A549 (cell line): ENCODE results near the gene BNC1. TPM values are rescaled to one million over a fixed set of nuclear protein-coding genes. Genes with fewer than 3 reads are reported as not detected.

ENCODE experiments used
- ATAC-seq, 2 experiments: fragments of 200-7000 bp in 1 of 2; fragments of >200 bp in 1 of 2; cut with Nextera tagmentation in 1 of 2; cut with Tn5 transposase in 1 of 2; 3 replicates each; pipeline versions ENCODE4 v1.8.0 to v1.9.1; 2018 to 2020; ENCODE audit warnings: mild to moderate bottlenecking in 1 of 2, moderate library complexity in 1 of 2
- CTCF ChIA-PET: fragments of 300-600 bp; sonication (Branson Sonifier 250); formaldehyde crosslinking; extraction: SDS; loops from one replicate; lab custom pipeline; 2021; ENCODE audit warnings: antibody characterized with exemption, inconsistent platforms; lab: Yijun Ruan, JAX
- POLR2A ChIA-PET: fragments of 350-600 bp; formaldehyde crosslinking; extraction: SDS; loops from one replicate; lab custom pipeline; 2021; ENCODE audit warnings: antibody characterized with exemption, inconsistent platforms; lab: Yijun Ruan, JAX
- DNase-seq, 2 experiments: peaks; one replicate each; pipeline versions ENCODE4 v3.0.0 to v3.0.0-alpha.2; 2011 to 2016; ENCODE audit warnings: low read depth in 1 of 2, low spot score in 1 of 2
- FAIRE-seq: peaks from 2 replicates; lab custom pipeline; 2011; peaks lifted over from hg19 to GRCh38; lab: Jason Lieb, UNC
- H3K27ac ChIP-seq, 2 experiments: fragments of >200 bp; sonication (Bioruptor Twin); formaldehyde crosslinking; 3 replicates each; pipeline ENCODE4 v1.5.1; 2016 to 2017
- H3K4me1 ChIP-seq: fragments of >200 bp; sonication (Bioruptor Twin); formaldehyde crosslinking; 3 replicates; pipeline ENCODE4 v1.6.1; 2016
- H3K4me2 ChIP-seq: fragments of >200 bp; sonication (Bioruptor Twin); formaldehyde crosslinking; 3 replicates; pipeline ENCODE4 v1.6.1; 2016
- H3K4me3 ChIP-seq: fragments of >200 bp; sonication (Bioruptor Twin); formaldehyde crosslinking; 3 replicates; pipeline ENCODE4 v1.5.1; 2016
- H3K9me3 ChIP-seq: fragments of >200 bp; sonication (Bioruptor Twin); formaldehyde crosslinking; 3 replicates; pipeline ENCODE4 v1.6.1; 2016
- BHLHE40 ChIP-seq: IDR thresholded peaks from 2 replicates; pipeline ENCODE4 v1.6.1; 2012; ENCODE audit warnings: low read depth, low read length, inconsistent platforms
- CEBPB ChIP-seq, 2 experiments: fragments of >200 bp in 1 of 2; sonication (Bioruptor Twin) in 1 of 2; formaldehyde crosslinking in 1 of 2; IDR thresholded peaks; 2 replicates each; pipeline ENCODE4 v1.6.1; 2012 to 2016
- CHD4 ChIP-seq: fragments of 200-600 bp; sonication (generic); IDR thresholded peaks from 2 replicates; pipeline ENCODE4 v1.6.1; 2016; ENCODE audit warnings: antibody characterized with exemption, mild to moderate bottlenecking, borderline replicate concordance
- CTCF ChIP-seq: fragments of >200 bp; sonication (Bioruptor Twin); formaldehyde crosslinking; IDR thresholded peaks from 3 replicates; pipeline ENCODE4 v1.5.1; 2016
- EHMT2 ChIP-seq: fragments of 200-600 bp; sonication (generic); IDR thresholded peaks from 2 replicates; pipeline ENCODE4 v1.6.1; 2016; ENCODE audit warnings: antibody characterized with exemption, low read depth, mild to moderate bottlenecking, moderate library complexity
- ESRRA ChIP-seq: fragments of 150-350 bp; IDR thresholded peaks from 2 replicates; pipeline ENCODE4 v1.6.1; 2014; ENCODE audit warnings: mild to moderate bottlenecking, low read length, borderline replicate concordance
- FOSL2 ChIP-seq, 2 experiments: fragments of 450-650 bp in 1 of 2; fragments of >200 bp in 1 of 2; sonication (Bioruptor Twin) in 1 of 2; formaldehyde crosslinking; IDR thresholded peaks; 2 replicates each; pipeline versions ENCODE4 v1.5.0 to v1.6.1; 2016 to 2020; ENCODE audit warnings: mild to moderate bottlenecking in 1 of 2, moderate library complexity in 1 of 2
- HES2 ChIP-seq: fragments of >200 bp; sonication (Bioruptor Twin); formaldehyde crosslinking; IDR thresholded peaks from 2 replicates; pipeline ENCODE4 v1.6.1; 2016
- HOXB13 ChIP-seq: fragments of 250-450 bp; sonication (Bioruptor Pico); IDR thresholded peaks from 2 replicates; pipeline ENCODE4 v1.5.0; 2020; ENCODE audit warnings: low read depth, mild to moderate bottlenecking, moderate library complexity
- KDM1A ChIP-seq: fragments of 200-600 bp; sonication (generic); IDR thresholded peaks from 2 replicates; pipeline ENCODE4 v1.6.1; 2016; ENCODE audit warnings: low read depth, mild to moderate bottlenecking
- KDM5A ChIP-seq: fragments of 200-600 bp; sonication (generic); IDR thresholded peaks from 2 replicates; pipeline ENCODE4 v1.6.1; 2016; ENCODE audit warnings: antibody characterized with exemption, mild to moderate bottlenecking
- MAFK ChIP-seq: fragments of 450-650 bp; IDR thresholded peaks from 2 replicates; pipeline ENCODE4 v1.6.1; 2014; ENCODE audit not compliant: partially characterized antibody
- MAX ChIP-seq: IDR thresholded peaks from 2 replicates; pipeline ENCODE4 v1.6.1; 2012
- MAZ ChIP-seq: fragments of 150-350 bp; IDR thresholded peaks from 2 replicates; pipeline ENCODE4 v1.6.1; 2014; ENCODE audit warnings: antibody characterized with exemption, low read depth, low read length, borderline replicate concordance
- NFE2L2 ChIP-seq: fragments of 150-350 bp; conservative IDR thresholded peaks from 2 replicates; pipeline ENCODE4 v1.6.1; 2014; ENCODE audit warnings: low read length
- NR3C1 ChIP-seq: fragments of >200 bp; sonication (Bioruptor Twin); formaldehyde crosslinking; IDR thresholded peaks from 3 replicates; pipeline ENCODE4 v1.6.1; 2017
- PHF8 ChIP-seq: fragments of 200-600 bp; sonication (generic); IDR thresholded peaks from 2 replicates; pipeline ENCODE4 v1.6.1; 2016; ENCODE audit warnings: low read depth, mild to moderate bottlenecking, antibody characterized with exemption, moderate library complexity, borderline replicate concordance
- POLR2A ChIP-seq: IDR thresholded peaks from 2 replicates; pipeline ENCODE4 v1.6.1; 2012; ENCODE audit warnings: mild to moderate bottlenecking, low read length
- RFX5 ChIP-seq: fragments of 450-650 bp; IDR thresholded peaks from 2 replicates; pipeline ENCODE4 v1.7.1; 2014; ENCODE audit warnings: antibody characterized with exemption, mild to moderate bottlenecking, moderate library complexity
- TFCP2L1 ChIP-seq: fragments of 250-450 bp; sonication (Bioruptor Pico); IDR thresholded peaks from 2 replicates; pipeline ENCODE4 v1.5.0; 2021; ENCODE audit warnings: mild to moderate bottlenecking
- TP53 ChIP-seq: fragments of 250-450 bp; sonication (Bioruptor Pico); IDR thresholded peaks from 2 replicates; pipeline ENCODE4 v1.5.0; 2021; ENCODE audit warnings: mild to moderate bottlenecking, moderate library complexity
- ZFP36 ChIP-seq: fragments of 450-650 bp; IDR thresholded peaks from 2 replicates; pipeline ENCODE4 v1.6.1; 2014; ENCODE audit warnings: borderline replicate concordance; ENCODE audit not compliant: partially characterized antibody
- ZNF302 ChIP-seq: fragments of 250-450 bp; sonication (Bioruptor Pico); IDR thresholded peaks from 2 replicates; pipeline ENCODE4 v1.9.0; 2021; ENCODE audit warnings: inconsistent platforms, mild to moderate bottlenecking, moderate library complexity
- WGBS: methylation state at CpG from one replicate; pipeline ENCODE4 v1.1.6; 2017; ENCODE audit errors: missing lambda C conversion rate; 5-methylcytosine and 5-hydroxymethylcytosine counted together
- polyA plus RNA-seq, 4 experiments: library from polyadenylated mRNA; depleted of rRNA in 3 of 4; stranded (reverse); fragments of >200 nt; fragmentation: RNase III in 1 of 4; extraction: RNeasy Plus Mini Kit Qiagen cat#74134 plus additional on column Dnase treatment in 1 of 4; gene quantifications; 2 replicates in 3 of 4; 3 replicates in 1 of 4; pipeline ENCODE4 v1.2.3, GENCODE V29; 2011 to 2017
- TF ChIP-seq, protein P1 (sequence below): fragments of 250-450 bp; sonication (Bioruptor Pico); IDR thresholded peaks from 2 replicates; pipeline ENCODE4 v1.5.0; 2020; ENCODE audit warnings: low read depth, mild to moderate bottlenecking, moderate library complexity
- TF ChIP-seq, protein P2 (sequence below): fragments of 250-450 bp; sonication (Bioruptor Pico); IDR thresholded peaks from 2 replicates; pipeline ENCODE4 v1.5.0; 2021; ENCODE audit warnings: mild to moderate bottlenecking, moderate library complexity, borderline replicate concordance

Gene BNC1
- polyA plus RNA-seq, 2 of the 4 experiments (the other 2 are of a cell fraction) = 0.22 to 0.44 TPM

GRCh38 chr15:83293201-83293600 lies 8.7 kb upstream of the BNC1 start:
- TF ChIP-seq NFE2L2 (no peak), MAZ (no peak), CTCF (no peak), RFX5 (no peak), CEBPB (IDR thresholded peaks at IDR 0.05) (no peak), POLR2A (no peak)
- WGBS = 10% methylated on average over 1 of the region's 1 CpG
- Histone ChIP-seq H3K4me1 (peaks cover 8% of the 10 kb centered on the region), H3K4me3 (no peak overlapping the region), H3K27ac (no peak overlapping the region), H3K4me2 (no peak overlapping the region), H3K9me3 (no peaks in the 10 kb centered on the region)
- DNase-seq (no peak), ATAC-seq (no peak), FAIRE-seq (no peak)
- ChIA-PET POLR2A (no interaction called here), CTCF (interaction anchor here (2.7 kb wide), 1 partner anchor 45 kb away, joined by 11 read pairs; no protein-coding TSS in a partner anchor)

- CTCF ChIA-PET = interaction anchor here (2.7 kb wide), 1 partner anchor 44 kb away, joined by 11 read pairs; no protein-coding TSS in a partner anchor
- Histone ChIP-seq H3K4me3 (no peak overlapping the region), H3K9me3 (no peaks in the 10 kb centered on the region), H3K4me1 (peaks cover 17% of the 10 kb centered on the region), H3K27ac (no peak overlapping the region), H3K4me2 (no peak overlapping the region)
- no peak for ATAC-seq
- POLR2A ChIA-PET = interaction anchor here (0.7 kb wide), 1 partner anchor 380 kb away, joined by 3 read pairs; no protein-coding TSS in a partner anchor
- DNase-seq = no peak
- no peak for FAIRE-seq
- 69% methylated on average over 5 of the region's 5 CpGs for WGBS
- TF ChIP-seq CTCF (no peak), ZFP36 (no peak), MAZ (no peak), KDM5A (no peak), KDM1A (no peak), ZNF302 (CRISPR knock-in tag) (no peak), PHF8 (no peak), BHLHE40 (no peak), MAX (no peak), TFCP2L1 (CRISPR knock-in tag) (no peak), NR3C1 (no peak), RFX5 (no peak)
Observed at GRCh38 chr15:83292317-83292716, 7.9 kb upstream of the BNC1 start.

DNA sequence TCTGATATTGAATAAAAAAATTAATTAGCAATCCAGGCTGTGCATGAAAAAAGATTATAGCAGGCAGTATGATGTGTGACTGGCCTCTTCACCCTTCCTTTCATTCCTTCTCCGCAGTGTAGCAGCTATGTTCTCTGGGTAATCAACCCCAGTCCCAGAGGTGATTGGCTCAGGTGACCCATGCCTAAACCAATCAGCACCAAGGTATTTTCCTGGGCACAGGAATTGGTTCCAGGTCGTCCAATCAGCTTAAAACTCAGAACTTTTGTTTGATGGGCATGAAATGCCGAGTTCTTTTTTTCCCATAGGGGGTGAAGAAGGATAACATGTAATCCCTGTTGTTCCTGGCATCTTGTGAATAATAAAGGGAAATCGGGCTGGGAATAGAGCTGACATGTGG lies 5.8 kb upstream of the BNC1 start:
- H3K4me3 ChIP-seq = no peak overlapping the region
- FAIRE-seq (no peak), ATAC-seq (no peak), DNase-seq (no peak)
- 74% methylated on average over 4 of the region's 4 CpGs for WGBS
- H3K4me1 ChIP-seq = peaks cover 37% of the 10 kb centered on the region
- no peak overlapping the region for H3K27ac ChIP-seq
- ChIA-PET POLR2A (no interaction called here), CTCF (interaction anchor here (1.8 to 7.9 kb wide), 2 partner anchors 42 to 148 kb away, joined by 4 to 40 read pairs; no protein-coding TSS in a partner anchor)
- H3K4me2 ChIP-seq = no peak overlapping the region
- no peaks in the 10 kb centered on the region for H3K9me3 ChIP-seq
- no peak for TF ChIP-seq ZNF302 (CRISPR knock-in tag)
- TF ChIP-seq, protein P1, sequence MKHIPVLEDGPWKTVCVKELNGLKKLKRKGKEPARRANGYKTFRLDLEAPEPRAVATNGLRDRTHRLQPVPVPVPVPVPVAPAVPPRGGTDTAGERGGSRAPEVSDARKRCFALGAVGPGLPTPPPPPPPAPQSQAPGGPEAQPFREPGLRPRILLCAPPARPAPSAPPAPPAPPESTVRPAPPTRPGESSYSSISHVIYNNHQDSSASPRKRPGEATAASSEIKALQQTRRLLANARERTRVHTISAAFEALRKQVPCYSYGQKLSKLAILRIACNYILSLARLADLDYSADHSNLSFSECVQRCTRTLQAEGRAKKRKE (CRISPR knock-in tag) = no peak
- no peak for TF ChIP-seq BHLHE40
- TF ChIP-seq HES2 = no peak
- TF ChIP-seq MAFK = no peak
- no peak for TF ChIP-seq CHD4
- TF ChIP-seq, protein P2, sequence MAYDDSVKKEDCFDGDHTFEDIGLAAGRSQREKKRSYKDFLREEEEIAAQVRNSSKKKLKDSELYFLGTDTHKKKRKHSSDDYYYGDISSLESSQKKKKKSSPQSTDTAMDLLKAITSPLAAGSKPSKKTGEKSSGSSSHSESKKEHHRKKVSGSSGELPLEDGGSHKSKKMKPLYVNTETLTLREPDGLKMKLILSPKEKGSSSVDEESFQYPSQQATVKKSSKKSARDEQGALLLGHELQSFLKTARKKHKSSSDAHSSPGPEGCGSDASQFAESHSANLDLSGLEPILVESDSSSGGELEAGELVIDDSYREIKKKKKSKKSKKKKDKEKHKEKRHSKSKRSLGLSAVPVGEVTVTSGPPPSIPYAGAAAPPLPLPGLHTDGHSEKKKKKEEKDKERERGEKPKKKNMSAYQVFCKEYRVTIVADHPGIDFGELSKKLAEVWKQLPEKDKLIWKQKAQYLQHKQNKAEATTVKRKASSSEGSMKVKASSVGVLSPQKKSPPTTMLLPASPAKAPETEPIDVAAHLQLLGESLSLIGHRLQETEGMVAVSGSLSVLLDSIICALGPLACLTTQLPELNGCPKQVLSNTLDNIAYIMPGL (CRISPR knock-in tag) = no peak
- TF ChIP-seq HOXB13 (CRISPR knock-in tag) = no peak
- no peak for TF ChIP-seq TP53 (CRISPR knock-in tag)
- no peak for TF ChIP-seq EHMT2
- no peak for TF ChIP-seq NFE2L2
- TF ChIP-seq ESRRA = no peak
- no peak for TF ChIP-seq FOSL2 (IDR thresholded peaks at IDR 0.05)
- TF ChIP-seq FOSL2 (CRISPR knock-in tag; IDR thresholded peaks at IDR 0.05) = no peak
